ENCODE measurements around the gene PRKG2. TPM values are rescaled to one million over a fixed set of nuclear protein-coding genes. Genes with fewer than 3 reads are reported as not detected.

PRKG2 gene
- polyA plus RNA-seq, 2 of the 4 experiments (the other 2 are of a cell fraction) = 0.96 to 5.3 TPM

GRCh38 chr4:81131563-81131962, 83.5 kb downstream of the PRKG2 start:
- ChIA-PET POLR2A (no interaction called here), CTCF (no interaction called here)
- Histone ChIP-seq H3K4me2 (no peak overlapping the region), H3K27ac (no peak overlapping the region), H3K9me3 (no peaks in the 10 kb centered on the region; the same call in 2 of the 3 replicates), H3K4me1 (no peaks in the 10 kb centered on the region), H3K4me3 (no peak overlapping the region)
- FAIRE-seq (no peak), ATAC-seq (no peak), DNase-seq (ENCODE audit: low read depth in 1 of 2, low spot score in 1 of 2) (no peak)
- TF ChIP-seq ELK1 (IDR thresholded peaks at IDR 0.05; ENCODE audit: low read depth, low read length) = no peak
- no peak for TF ChIP-seq CBX8 (IDR thresholded peaks at IDR 0.05)
- no peak for TF ChIP-seq CBX2 (IDR thresholded peaks at IDR 0.05; ENCODE audit: borderline replicate concordance, low read depth)
- TF ChIP-seq ATOH8 (CRISPR knock-in tag; IDR thresholded peaks at IDR 0.05; ENCODE audit: low read depth) = no peak
- TF ChIP-seq CEBPB (IDR thresholded peaks at IDR 0.05) = no peak
- TF ChIP-seq HEYL (CRISPR knock-in tag; IDR thresholded peaks at IDR 0.05) = no peak
- TF ChIP-seq EHMT2 (IDR thresholded peaks at IDR 0.05; ENCODE audit: low read depth) = no peak
- TF ChIP-seq HES2 (IDR thresholded peaks at IDR 0.05) = no peak
- 79% methylated on average over 2 of the region's 2 CpGs for WGBS (ENCODE audit: missing lambda C conversion rate)

GRCh38 chr4:81131066-81131465, 84.0 kb downstream of the PRKG2 start:
- no peak overlapping the region for H3K4me2 ChIP-seq
- ChIA-PET POLR2A (no interaction called here), CTCF (no interaction called here)
- TF ChIP-seq RNF2 (IDR thresholded peaks at IDR 0.05; ENCODE audit: borderline replicate concordance, low read depth) = no peak
- TF ChIP-seq KDM1A (IDR thresholded peaks at IDR 0.05; ENCODE audit: low read depth) = no peak
- no peak for TF ChIP-seq CBX8 (IDR thresholded peaks at IDR 0.05)
- no peak for TF ChIP-seq SREBF2 (IDR thresholded peaks at IDR 0.05)
- no peak for TF ChIP-seq JUNB (IDR thresholded peaks at IDR 0.05)
- TF ChIP-seq NFE2L2 (conservative IDR thresholded peaks at IDR 0.05; ENCODE audit: low read length) = no peak
- no peak for TF ChIP-seq PBX3 (IDR thresholded peaks at IDR 0.05)
- no peak overlapping the region for H3K4me3 ChIP-seq
- FAIRE-seq = no peak
- no peaks in the 10 kb centered on the region for H3K4me1 ChIP-seq
- H3K27ac ChIP-seq = no peak overlapping the region
- H3K9me3 ChIP-seq = no peaks in the 10 kb centered on the region; the same call in 2 of the 3 replicates
- no peak for ATAC-seq
- 89% methylated on average over 1 of the region's 4 CpGs for WGBS (ENCODE audit: missing lambda C conversion rate)
- no peak for DNase-seq (ENCODE audit: low read depth in 1 of 2, low spot score in 1 of 2)

GRCh38 chr4:81130569-81130968, 84.5 kb downstream of the PRKG2 start:
- 58% methylated on average over 2 of the region's 7 CpGs for WGBS (ENCODE audit: missing lambda C conversion rate)
- no peak overlapping the region for H3K27ac ChIP-seq
- no peaks in the 10 kb centered on the region; the same call in 2 of the 3 replicates for H3K9me3 ChIP-seq
- ATAC-seq (no peak), DNase-seq (ENCODE audit: low read depth in 1 of 2, low spot score in 1 of 2) (no peak), FAIRE-seq (no peak)
- no peak overlapping the region for H3K4me2 ChIP-seq
- TF ChIP-seq HOXB5 (CRISPR knock-in tag; IDR thresholded peaks at IDR 0.05) (no peak), TFCP2L1 (CRISPR knock-in tag; IDR thresholded peaks at IDR 0.05) (no peak), HOXB13 (CRISPR knock-in tag; IDR thresholded peaks at IDR 0.05; ENCODE audit: low read depth) (no peak), ESRRA (IDR thresholded peaks at IDR 0.05; ENCODE audit: borderline replicate concordance, low read length) (no peak), ELK1 (IDR thresholded peaks at IDR 0.05; ENCODE audit: low read depth, low read length) (no peak), FOSB (CRISPR knock-in tag; IDR thresholded peaks at IDR 0.05) (no peak), KDM5A (IDR thresholded peaks at IDR 0.05) (no peak), NFE2L2 (conservative IDR thresholded peaks at IDR 0.05; ENCODE audit: low read length) (no peak), EHF (CRISPR knock-in tag; IDR thresholded peaks at IDR 0.05) (no peak), JUN (IDR thresholded peaks at IDR 0.05) (no peak), ZSCAN20 (CRISPR knock-in tag; IDR thresholded peaks at IDR 0.05) (no peak), ZFP36 (IDR thresholded peaks at IDR 0.05; ENCODE audit: borderline replicate concordance, partially characterized antibody) (no peak), EP300 (IDR thresholded peaks at IDR 0.05) (no peak), JUNB (IDR thresholded peaks at IDR 0.05) (no peak), ZC3H11A (IDR thresholded peaks at IDR 0.05) (no peak), CBX8 (IDR thresholded peaks at IDR 0.05) (no peak), SMC3 (IDR thresholded peaks at IDR 0.05) (no peak)
- POLR2A ChIA-PET = no interaction called here
- H3K4me3 ChIP-seq = no peak overlapping the region
- no peaks in the 10 kb centered on the region for H3K4me1 ChIP-seq
- CTCF ChIA-PET = no interaction called here
